ENCODE measurements around the gene CAMKK2. TPM values are rescaled to one million over a fixed set of nuclear protein-coding genes. Genes with fewer than 3 reads are reported as not detected.
"Not testable (repeated sequence)": the region's sequence is repeated elsewhere in the genome, so short reads cannot be mapped to it uniquely, and the experiment has no call there.

CAMKK2 gene
- total and polyA plus RNA-seq, 2 donors (not counting 1 experiment from before 2014, with no cell fraction given) = 19.3 to 26.4 TPM

DNA sequence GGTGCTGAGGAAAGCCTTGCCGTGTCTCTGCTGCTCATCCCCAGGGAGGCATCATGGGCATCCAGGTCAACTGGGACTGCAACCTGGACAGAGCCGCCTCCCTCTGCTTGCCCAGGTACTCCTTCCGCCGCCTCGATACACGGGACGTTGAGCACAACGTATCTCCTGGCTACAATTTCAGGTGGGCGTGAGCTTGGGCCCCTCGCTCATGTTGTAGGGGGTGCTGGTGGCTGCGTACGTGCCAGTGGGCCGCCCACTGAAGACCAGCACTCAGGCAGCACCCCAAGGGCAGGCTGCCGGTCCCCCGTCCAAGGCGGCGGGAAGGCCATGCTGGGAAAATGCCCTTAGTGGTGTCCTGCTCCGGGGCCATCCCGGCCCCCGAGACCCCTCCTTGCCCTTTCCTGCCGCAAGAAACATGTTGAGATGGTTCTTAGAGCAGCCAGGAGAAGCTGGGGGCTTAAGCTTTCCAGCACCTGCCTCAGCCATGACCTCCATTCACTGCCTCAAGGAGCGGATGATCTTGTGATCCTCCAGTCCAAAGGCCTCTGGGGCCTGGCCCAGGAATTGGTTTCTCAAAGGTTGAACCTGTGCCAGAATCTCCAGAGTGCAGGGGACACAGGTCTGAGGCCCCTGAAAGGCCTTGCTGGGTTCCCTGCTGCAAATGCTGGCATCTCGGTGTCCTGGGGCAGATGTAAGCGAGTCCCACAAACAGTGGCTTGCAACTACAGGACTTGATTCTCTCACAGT, 67.4 kb downstream of the CAMKK2 start:
- no peaks in the 10 kb centered on the region for H3K27me3 ChIP-seq (ENCODE audit: control insufficient read depth, insufficient read depth, low read length)
- TF ChIP-seq, protein P1, sequence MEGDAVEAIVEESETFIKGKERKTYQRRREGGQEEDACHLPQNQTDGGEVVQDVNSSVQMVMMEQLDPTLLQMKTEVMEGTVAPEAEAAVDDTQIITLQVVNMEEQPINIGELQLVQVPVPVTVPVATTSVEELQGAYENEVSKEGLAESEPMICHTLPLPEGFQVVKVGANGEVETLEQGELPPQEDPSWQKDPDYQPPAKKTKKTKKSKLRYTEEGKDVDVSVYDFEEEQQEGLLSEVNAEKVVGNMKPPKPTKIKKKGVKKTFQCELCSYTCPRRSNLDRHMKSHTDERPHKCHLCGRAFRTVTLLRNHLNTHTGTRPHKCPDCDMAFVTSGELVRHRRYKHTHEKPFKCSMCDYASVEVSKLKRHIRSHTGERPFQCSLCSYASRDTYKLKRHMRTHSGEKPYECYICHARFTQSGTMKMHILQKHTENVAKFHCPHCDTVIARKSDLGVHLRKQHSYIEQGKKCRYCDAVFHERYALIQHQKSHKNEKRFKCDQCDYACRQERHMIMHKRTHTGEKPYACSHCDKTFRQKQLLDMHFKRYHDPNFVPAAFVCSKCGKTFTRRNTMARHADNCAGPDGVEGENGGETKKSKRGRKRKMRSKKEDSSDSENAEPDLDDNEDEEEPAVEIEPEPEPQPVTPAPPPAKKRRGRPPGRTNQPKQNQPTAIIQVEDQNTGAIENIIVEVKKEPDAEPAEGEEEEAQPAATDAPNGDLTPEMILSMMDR (conservative IDR thresholded peaks at IDR 0.05 in 1 of 2, IDR thresholded peaks at IDR 0.05 in 1 of 2; ENCODE audit: low read depth in 1 of 2, low read length in 2 of 2) = no peak
- no peak for TF ChIP-seq EZH2 (IDR thresholded peaks at IDR 0.05; ENCODE audit: low read length, missing control alignments)

DNA sequence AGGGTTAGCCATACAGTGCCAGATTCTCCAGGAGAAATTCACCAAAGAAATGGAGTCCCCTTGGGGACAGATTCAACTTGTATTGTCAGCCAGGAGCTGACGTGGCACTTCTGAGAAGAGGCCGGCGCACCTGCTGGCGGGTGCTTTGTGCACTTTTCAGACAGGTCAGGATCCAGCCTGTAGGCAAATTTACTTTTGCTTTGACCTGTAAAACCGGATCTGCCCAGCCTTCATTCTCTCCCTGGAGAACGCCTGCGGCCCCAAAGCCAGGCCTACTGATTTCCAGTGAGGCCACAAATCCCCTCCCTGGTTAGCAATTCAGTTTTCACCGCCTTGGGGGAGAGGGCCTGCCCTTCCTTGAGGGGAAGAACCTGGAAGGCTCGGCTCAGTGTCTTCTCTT, 69.2 kb downstream of the CAMKK2 start:
- no peaks in the 10 kb centered on the region for H3K4me1 ChIP-seq (ENCODE audit: control insufficient read depth, extremely low read depth, insufficient read depth, low read length)
- no peak for DNase-seq (ENCODE audit: low read depth in 2 of 2)
- H3K27me3 ChIP-seq (ENCODE audit: control insufficient read depth, insufficient read depth, low read length) = no peaks in the 10 kb centered on the region
- no peaks in the 10 kb centered on the region for H4K20me1 ChIP-seq (ENCODE audit: control insufficient read depth, extremely low read depth, insufficient read depth, low read length)
- no peak overlapping the region for H3K4me2 ChIP-seq (ENCODE audit: extremely low read depth, insufficient read depth, low read length)
- TF ChIP-seq, protein P1 (conservative IDR thresholded peaks at IDR 0.05 in 1 of 2, IDR thresholded peaks at IDR 0.05 in 1 of 2; ENCODE audit: low read depth in 1 of 2, low read length in 2 of 2) = no peak
- no peak for TF ChIP-seq EZH2 (IDR thresholded peaks at IDR 0.05; ENCODE audit: low read length, missing control alignments)
- H3K9ac ChIP-seq (ENCODE audit: insufficient read depth, low read length) = no peak overlapping the region
- H3K36me3 ChIP-seq (ENCODE audit: control insufficient read depth, insufficient read depth, low read length) = peaks cover 12% of the 10 kb centered on the region
- H3K4me3 ChIP-seq (replicated peaks in 1 of 4; ENCODE audit: control extremely low read depth in 1 of 4, insufficient read depth in 1 of 4, low read depth in 3 of 4, low read length in 4 of 4) = no peak overlapping the region
- no peaks in the 10 kb centered on the region for H3K79me2 ChIP-seq (ENCODE audit: control insufficient read depth, insufficient read depth, low read length)
- no peaks in the 10 kb centered on the region for H3K9me3 ChIP-seq (ENCODE audit: control insufficient read depth, insufficient read depth, low read depth, low read length)
- H2AFZ ChIP-seq (ENCODE audit: low read length) = no peak overlapping the region
- H3K27ac ChIP-seq (ENCODE audit: insufficient read depth, low read length) = no peak overlapping the region

More for the DNA sequence above, 67.4 kb downstream of the CAMKK2 start:
- H3K4me1 ChIP-seq (ENCODE audit: control insufficient read depth, extremely low read depth, insufficient read depth, low read length) = no peaks in the 10 kb centered on the region
- H3K4me2 ChIP-seq (ENCODE audit: extremely low read depth, insufficient read depth, low read length) = no peak overlapping the region
- no peaks in the 10 kb centered on the region for H3K9me3 ChIP-seq (ENCODE audit: control insufficient read depth, insufficient read depth, low read depth, low read length)
- no peak overlapping the region for H3K9ac ChIP-seq (ENCODE audit: insufficient read depth, low read length)
- H3K36me3 ChIP-seq (ENCODE audit: control insufficient read depth, insufficient read depth, low read length) = peaks cover 10% of the 10 kb centered on the region
- H3K27ac ChIP-seq (ENCODE audit: insufficient read depth, low read length) = no peak overlapping the region
- H2AFZ ChIP-seq (ENCODE audit: low read length) = no peak overlapping the region
- DNase-seq (ENCODE audit: low read depth in 2 of 2) = no peak
- no peaks in the 10 kb centered on the region for H3K79me2 ChIP-seq (ENCODE audit: control insufficient read depth, insufficient read depth, low read length)
- no peaks in the 10 kb centered on the region for H4K20me1 ChIP-seq (ENCODE audit: control insufficient read depth, extremely low read depth, insufficient read depth, low read length)
- no peak overlapping the region for H3K4me3 ChIP-seq (replicated peaks in 1 of 4; ENCODE audit: control extremely low read depth in 1 of 4, insufficient read depth in 1 of 4, low read depth in 3 of 4, low read length in 4 of 4)

DNA sequence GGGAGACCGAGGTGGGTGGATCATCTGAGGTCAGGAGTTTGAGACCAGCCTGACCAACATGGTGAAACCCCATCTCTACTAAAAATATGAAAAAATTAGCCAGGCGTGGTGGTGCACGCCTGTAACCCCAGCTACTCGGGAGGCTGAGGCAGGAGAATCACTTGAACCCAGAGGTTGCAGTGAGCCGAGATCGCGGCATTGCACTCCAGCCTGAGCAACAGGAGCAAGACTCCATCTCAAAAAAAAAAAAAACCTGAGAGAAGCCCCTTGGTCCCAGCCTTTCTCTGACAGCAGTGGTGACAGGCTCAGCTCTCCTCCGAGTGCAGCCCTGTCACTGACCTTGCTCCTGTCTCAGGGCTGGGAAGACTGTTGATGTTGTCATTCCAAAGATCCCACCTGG, 69.6 kb downstream of the CAMKK2 start:
- DNase-seq (ENCODE audit: low read depth in 2 of 2); H3K4me1 ChIP-seq (ENCODE audit: control insufficient read depth, extremely low read depth, insufficient read depth, low read length); H3K79me2 ChIP-seq (ENCODE audit: control insufficient read depth, insufficient read depth, low read length); H3K9ac ChIP-seq (ENCODE audit: insufficient read depth, low read length); H4K20me1 ChIP-seq (ENCODE audit: control insufficient read depth, extremely low read depth, insufficient read depth, low read length); H3K9me3 ChIP-seq (ENCODE audit: control insufficient read depth, insufficient read depth, low read depth, low read length); H3K27ac ChIP-seq (ENCODE audit: insufficient read depth, low read length); H3K27me3 ChIP-seq (ENCODE audit: control insufficient read depth, insufficient read depth, low read length); H3K4me2 ChIP-seq (ENCODE audit: extremely low read depth, insufficient read depth, low read length); H2AFZ ChIP-seq (ENCODE audit: low read length); H3K4me3 ChIP-seq (replicated peaks in 1 of 4; ENCODE audit: control extremely low read depth in 1 of 4, insufficient read depth in 1 of 4, low read depth in 3 of 4, low read length in 4 of 4): not testable (repeated sequence)
- H3K36me3 ChIP-seq (ENCODE audit: control insufficient read depth, insufficient read depth, low read length) = peaks cover 12% of the 10 kb centered on the region

Data from fibroblast of lung (primary cell).